Natural killer cell treated with Interleukin-12 subunit alpha and Interleukin-12 subunit beta and Interleukin-15 and Interleukin-18, amount 100 ng/mL, for 72 hours (primary cell): ENCODE data around the gene SCNN1B. TPM values are rescaled to one million over a fixed set of nuclear protein-coding genes. Genes with fewer than 3 reads are reported as not detected.

Experiments
- ATAC-seq, 2 donors: fragments of 150-1000 bp; cut with Tn5 transposase in 1 of 2; sonication (Bioruptor Pico), chemical (Tn5 transposase) in 1 of 2; 2 replicates each; pipeline ENCODE4 v1.10.0; 2021
- DNase-seq: peaks from one replicate; pipeline ENCODE4 v3.0.0; 2022; ENCODE audit warnings: low spot score
- H3K27ac Mint-ChIP-seq, 2 donors: 1 replicate in 1 of 2; 2 replicates in 1 of 2; pipeline ENCODE4 v1.8.0; 2022; ENCODE audit warnings: mixed read lengths in 2 of 2, mild to moderate bottlenecking in 1 of 2, moderate library complexity in 1 of 2
- H3K27me3 Mint-ChIP-seq, 2 donors: 1 replicate in 1 of 2; 2 replicates in 1 of 2; pipeline ENCODE4 v1.8.0; 2022; ENCODE audit warnings: mixed read lengths in 2 of 2
- H3K36me3 Mint-ChIP-seq: one replicate; pipeline ENCODE4 v1.8.0; 2022; ENCODE audit warnings: mixed read lengths
- H3K4me1 Mint-ChIP-seq, 2 donors: 1 replicate in 1 of 2; 2 replicates in 1 of 2; pipeline ENCODE4 v1.8.0; 2022; ENCODE audit warnings: low read depth in 2 of 2, mixed read lengths in 2 of 2, mild to moderate bottlenecking in 1 of 2
- H3K4me3 Mint-ChIP-seq: one replicate; pipeline ENCODE4 v1.8.0; 2022; ENCODE audit warnings: mixed read lengths
- H3K9me3 Mint-ChIP-seq: 2 replicates; pipeline ENCODE4 v1.8.0; 2022; ENCODE audit warnings: mixed read lengths
- total RNA-seq, 2 donors: library from RNA; stranded (reverse); gene quantifications; one replicate each; pipeline ENCODE4 v1.2.3, GENCODE V29; 2022

Gene SCNN1B
- total RNA-seq, 2 donors from 2014 or later = not detected

DNA sequence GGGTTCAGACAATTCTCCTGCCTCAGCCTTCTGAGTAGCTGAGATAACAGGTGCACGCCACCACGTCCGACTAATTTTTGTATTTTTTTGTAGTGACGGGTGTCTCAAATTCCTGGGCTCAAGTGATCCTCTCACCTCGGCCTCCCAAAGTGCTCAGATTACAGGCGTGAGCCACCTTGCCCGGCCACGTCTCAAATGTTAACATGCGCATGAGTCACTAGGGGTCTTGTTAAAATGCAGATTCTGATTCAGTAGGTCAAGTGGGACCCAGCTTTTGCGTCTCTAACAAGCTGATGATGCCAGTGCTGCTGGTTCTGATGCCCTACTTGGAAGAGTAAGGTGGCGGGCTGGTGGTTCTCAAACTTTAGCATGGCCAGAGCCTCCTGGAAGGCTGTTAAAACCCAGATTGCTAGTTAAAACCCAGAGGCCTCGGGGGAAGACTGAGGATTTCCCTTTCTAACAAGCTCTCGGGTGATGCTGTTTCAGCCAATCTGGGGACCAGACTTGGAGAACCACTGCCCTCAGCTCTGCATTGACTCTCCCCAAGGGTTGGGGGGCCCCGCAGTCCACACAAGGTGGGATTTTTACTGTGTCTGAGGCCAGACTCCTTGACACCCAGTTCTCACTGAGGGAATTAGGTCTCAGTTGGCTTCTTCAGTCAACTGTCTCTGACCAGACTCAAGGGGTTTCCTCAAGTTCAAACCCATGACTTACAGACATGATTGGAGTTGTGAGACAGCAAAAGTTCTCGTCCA is 17.9 kb downstream of the SCNN1B start:
- Mint-ChIP-seq H3K27me3 (peaks cover 5% of the 10 kb centered on the region in 2 donors), H3K4me1 (no peaks in the 10 kb centered on the region)
- DNase-seq = no peak

DNA sequence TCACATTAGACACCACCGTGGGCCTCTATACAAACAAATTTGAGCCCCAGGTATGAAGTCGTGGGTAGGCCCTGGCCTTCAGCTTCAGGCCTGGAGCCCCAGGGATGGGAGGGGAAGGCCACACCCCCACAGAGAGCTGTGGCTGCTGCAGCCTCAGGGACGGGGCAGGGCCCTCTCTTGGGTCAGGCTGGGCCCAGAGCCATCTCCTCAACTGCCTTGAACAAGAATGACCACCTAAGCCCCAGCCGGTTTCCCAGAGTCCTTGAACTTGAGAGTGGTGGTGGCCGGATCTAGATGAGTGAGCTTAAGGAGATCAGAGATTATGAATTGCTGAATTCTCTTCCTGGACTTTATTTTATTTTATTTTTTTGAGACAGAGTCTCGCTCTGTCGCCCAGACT is 18.6 kb downstream of the SCNN1B start:
- no peak overlapping the region for H3K27ac Mint-ChIP-seq

More for the DNA sequence above, 17.9 kb downstream of the SCNN1B start:
- Mint-ChIP-seq H3K9me3 (no peaks in the 10 kb centered on the region), H3K36me3 (no peaks in the 10 kb centered on the region), H3K4me3 (no peak overlapping the region), H3K27ac (no peak overlapping the region)
- ATAC-seq = no peak

DNA sequence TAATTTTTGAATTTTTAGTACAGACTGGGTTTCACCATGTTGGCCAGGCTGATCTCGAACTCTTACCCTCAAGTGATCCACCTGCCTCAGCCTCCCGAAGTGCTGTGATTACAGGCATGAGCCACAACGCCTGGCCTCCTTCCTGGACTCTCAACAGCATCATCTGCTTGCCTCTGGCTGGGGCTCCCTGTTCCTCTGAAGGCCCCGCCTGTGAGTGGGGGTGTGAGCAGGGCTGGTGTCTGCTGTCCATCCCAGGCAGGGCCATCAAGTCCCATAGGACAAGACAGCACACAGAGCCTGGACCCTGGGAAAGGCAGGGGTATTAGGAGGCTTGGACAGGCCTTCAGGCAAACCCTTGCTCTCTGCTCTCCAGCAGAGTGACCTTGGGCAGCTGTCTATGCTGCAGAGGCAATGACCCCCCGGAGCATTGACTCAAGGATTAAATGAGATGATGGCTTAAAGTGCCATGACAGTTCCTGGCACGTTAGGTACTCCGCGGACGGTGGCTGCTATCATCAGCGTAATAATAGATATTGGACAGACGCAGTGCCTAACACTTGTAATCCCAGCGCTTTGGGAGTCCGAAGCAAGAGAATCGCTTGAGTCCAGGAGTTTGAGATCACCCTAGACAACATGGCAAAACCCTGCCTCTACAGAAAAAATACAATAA is 19.2 kb downstream of the SCNN1B start:
- no peak for DNase-seq
- Mint-ChIP-seq H3K27ac (no peak overlapping the region), H3K36me3 (no peaks in the 10 kb centered on the region), H3K9me3 (no peaks in the 10 kb centered on the region), H3K4me1 (no peaks in the 10 kb centered on the region), H3K4me3 (no peak overlapping the region), H3K27me3 (peaks cover 7 to 11% of the 10 kb centered on the region in 2 donors)
- no peak for ATAC-seq

More for the DNA sequence above, 18.6 kb downstream of the SCNN1B start:
- Mint-ChIP-seq H3K36me3 (no peaks in the 10 kb centered on the region), H3K4me1 (no peaks in the 10 kb centered on the region), H3K4me3 (no peak overlapping the region), H3K27me3 (peaks cover 7 to 11% of the 10 kb centered on the region in 2 donors), H3K9me3 (no peaks in the 10 kb centered on the region)
- no peak for ATAC-seq
- no peak for DNase-seq

DNA sequence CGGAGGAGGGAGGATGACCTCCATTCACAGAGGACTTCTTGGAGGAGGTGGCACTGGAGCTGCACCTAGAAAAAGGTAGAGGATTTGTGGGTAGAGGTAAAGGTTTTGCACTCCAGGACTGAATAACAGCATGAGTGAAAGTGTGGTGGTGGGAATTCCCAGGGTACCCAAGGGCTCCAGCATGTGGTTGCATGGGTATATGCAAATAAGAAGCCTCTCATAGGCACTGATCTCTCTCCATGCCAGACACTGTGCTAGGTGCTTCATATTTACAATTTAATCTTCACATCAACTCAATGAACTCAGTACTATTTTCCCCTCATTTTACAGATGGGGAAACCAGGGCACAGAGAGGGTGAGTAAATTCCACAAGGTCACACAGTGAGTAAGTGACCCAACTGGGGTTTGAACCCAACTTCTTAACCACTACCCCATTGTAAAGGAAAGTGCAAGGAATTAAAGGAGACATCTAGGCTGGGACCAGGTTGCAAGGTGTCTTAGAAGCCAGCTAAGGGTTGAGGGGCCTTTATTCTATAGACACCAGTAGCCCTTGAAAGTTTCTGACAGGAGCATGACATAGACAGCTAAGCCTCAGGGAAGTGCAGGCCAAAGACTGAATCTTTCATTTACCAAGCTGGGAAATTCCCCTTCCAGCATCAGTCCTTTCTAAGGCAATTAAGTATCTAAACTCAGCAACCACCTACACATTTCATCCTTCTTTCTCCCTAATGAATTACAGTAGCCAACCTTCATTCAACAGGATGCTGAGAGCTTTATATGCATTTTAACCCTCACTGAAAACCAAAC is 21.3 kb downstream of the SCNN1B start:
- ATAC-seq (no peak), DNase-seq (no peak)
- Mint-ChIP-seq H3K9me3 (no peaks in the 10 kb centered on the region), H3K36me3 (no peaks in the 10 kb centered on the region), H3K27me3 (peaks cover 7 to 11% of the 10 kb centered on the region in 2 donors), H3K4me3 (no peak overlapping the region), H3K4me1 (no peaks in the 10 kb centered on the region), H3K27ac (no peak overlapping the region)

DNA sequence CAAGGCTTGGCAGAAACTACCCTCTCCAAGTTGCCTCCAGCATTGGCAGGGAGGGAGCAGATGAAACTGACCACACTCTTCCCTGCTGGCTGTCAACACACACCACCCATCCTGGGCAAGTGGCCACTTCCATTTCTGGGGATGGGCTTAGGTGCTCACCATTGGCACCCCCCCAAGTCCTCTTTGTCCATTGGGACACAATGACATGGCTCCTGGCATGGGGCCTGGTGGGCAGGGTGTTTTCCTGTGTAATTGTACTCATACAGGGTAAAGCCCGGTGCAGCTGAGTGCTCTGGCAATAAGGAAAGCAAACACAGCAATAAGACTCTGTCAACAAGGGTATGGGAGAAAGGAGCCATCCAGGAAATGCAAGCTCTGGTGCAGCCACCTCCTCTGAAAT is 22.6 kb downstream of the SCNN1B start:
- ATAC-seq (no peak), DNase-seq (no peak)
- Mint-ChIP-seq H3K27ac (no peak overlapping the region), H3K4me3 (no peak overlapping the region), H3K4me1 (no peaks in the 10 kb centered on the region), H3K9me3 (no peaks in the 10 kb centered on the region), H3K27me3 (peaks cover 7 to 11% of the 10 kb centered on the region in 2 donors), H3K36me3 (no peaks in the 10 kb centered on the region)

DNA sequence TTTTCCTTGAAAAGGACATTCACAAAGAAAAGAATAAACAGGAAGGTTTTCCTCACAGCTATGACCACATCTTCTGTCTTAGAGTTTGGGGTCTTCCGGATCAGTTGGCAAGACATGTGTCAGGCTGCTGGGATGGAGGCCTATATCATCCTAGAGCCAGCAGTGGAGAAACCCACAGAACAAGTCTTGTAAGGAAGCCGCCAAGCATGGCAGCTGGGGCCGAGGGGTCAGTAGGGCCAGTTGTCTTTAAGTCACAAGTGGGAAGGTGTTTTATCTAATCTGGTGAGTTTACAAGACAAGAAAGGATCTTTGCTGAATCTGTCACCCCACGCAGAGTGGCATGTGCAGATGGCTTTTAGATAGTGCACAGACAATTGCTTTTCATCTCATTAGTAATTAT is 25.7 kb downstream of the SCNN1B start:
- no peaks in the 10 kb centered on the region for H3K9me3 Mint-ChIP-seq

DNA sequence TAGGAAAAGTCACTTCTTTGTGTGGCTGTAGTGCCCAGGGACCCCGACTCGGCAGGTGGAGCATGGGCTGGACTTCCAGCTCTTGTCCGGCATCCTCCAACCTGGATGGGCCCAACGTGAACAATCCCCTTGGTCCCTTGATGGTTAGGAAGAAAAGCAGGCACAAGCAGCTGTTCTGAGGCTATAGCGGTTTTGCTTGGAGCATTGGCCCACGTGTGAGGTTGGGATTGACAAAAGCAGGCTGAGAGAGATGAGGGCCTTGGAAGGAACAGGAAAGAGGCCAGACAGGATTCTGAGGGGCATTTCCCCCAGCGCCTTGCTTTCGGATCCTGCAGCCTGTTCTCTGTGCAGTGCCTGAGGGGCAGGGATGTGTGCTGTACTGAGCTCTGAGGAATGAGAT is 28.1 kb downstream of the SCNN1B start:
- Mint-ChIP-seq H3K4me1 (no peaks in the 10 kb centered on the region), H3K27me3 (peaks cover 5% of the 10 kb centered on the region in 2 donors), H3K9me3 (no peaks in the 10 kb centered on the region), H3K36me3 (no peaks in the 10 kb centered on the region), H3K4me3 (no peak overlapping the region), H3K27ac (no peak overlapping the region)
- DNase-seq = no peak
- ATAC-seq = no peak

More for the DNA sequence above, 25.7 kb downstream of the SCNN1B start:
- DNase-seq (no peak), ATAC-seq (no peak)
- Mint-ChIP-seq H3K4me3 (no peak overlapping the region), H3K27me3 (peaks cover 5 to 11% of the 10 kb centered on the region in 2 donors), H3K4me1 (no peaks in the 10 kb centered on the region), H3K36me3 (no peaks in the 10 kb centered on the region), H3K27ac (no peak overlapping the region)

DNA sequence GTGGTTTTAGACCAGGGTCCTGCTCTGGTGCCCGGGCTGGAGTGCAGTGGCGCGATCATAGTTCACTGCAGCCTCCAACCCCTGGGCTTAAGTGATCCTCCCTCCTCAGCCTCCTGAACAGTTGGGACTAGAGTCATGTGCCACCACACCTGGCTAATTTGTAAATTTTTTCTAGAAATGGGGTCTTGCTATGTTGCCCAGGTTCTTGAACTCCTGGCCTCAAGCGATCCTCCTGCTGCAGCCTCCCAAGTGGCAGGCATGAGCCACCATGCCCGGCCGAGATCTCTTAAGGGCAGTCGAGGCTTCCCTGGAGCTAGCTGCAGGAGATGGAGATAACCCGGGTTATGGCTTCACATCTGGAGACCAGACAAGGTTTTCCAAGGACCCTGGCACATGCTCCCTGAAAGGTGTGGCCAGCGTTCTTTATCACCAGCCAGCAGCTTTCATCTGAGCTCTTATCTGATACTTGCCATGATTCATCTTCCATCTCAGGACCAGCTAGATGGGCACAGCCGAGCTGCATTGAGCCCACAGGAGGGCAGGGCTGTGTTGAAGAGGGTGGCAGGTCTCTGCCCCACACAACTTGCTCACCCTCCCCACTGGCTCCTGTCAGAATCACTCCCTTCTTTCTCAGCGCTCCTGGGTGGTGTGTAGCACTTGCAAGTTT is 28.6 kb downstream of the SCNN1B start:
- H3K27ac Mint-ChIP-seq = no peak overlapping the region

DNA sequence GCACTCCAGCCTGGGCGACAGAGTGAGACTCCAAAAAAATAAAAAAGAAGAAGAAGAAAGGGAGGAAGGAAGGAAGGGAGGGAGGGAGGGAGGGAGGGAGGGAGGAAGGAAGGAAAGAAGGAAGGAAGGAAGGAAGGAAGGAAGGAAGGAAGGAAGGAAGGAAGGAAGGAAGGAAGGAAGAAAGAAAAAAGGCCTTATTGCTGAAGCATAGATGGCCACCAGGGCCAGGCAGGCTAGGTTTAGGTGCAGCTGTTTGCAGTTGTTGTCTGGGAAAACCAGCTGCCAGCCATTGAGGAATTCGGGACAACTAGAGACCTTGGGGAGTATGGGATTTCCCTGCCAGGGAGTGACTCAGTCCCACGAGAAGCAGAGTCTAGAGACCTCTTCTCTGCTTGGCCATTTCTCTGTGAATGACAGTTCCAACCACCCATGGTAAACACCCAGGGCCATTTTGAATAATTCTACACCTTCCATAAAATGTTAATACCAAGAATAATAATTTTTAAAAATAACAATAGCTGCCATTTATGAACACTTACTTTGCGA is 31.0 kb downstream of the SCNN1B start:
- Mint-ChIP-seq H3K4me1 (no peaks in the 10 kb centered on the region), H3K27me3 (peaks cover 0 to 8% of the 10 kb centered on the region in 2 donors), H3K27ac (no peak overlapping the region), H3K4me3 (no peak overlapping the region), H3K9me3 (no peaks in the 10 kb centered on the region), H3K36me3 (no peaks in the 10 kb centered on the region)
- DNase-seq (no peak), ATAC-seq (no peak)

More for the DNA sequence above, 28.6 kb downstream of the SCNN1B start:
- Mint-ChIP-seq H3K4me1 (no peaks in the 10 kb centered on the region), H3K9me3 (no peaks in the 10 kb centered on the region), H3K4me3 (no peak overlapping the region), H3K27me3 (peaks cover 0 to 4% of the 10 kb centered on the region in 2 donors), H3K36me3 (no peaks in the 10 kb centered on the region)
- ATAC-seq (no peak), DNase-seq (no peak)

DNA sequence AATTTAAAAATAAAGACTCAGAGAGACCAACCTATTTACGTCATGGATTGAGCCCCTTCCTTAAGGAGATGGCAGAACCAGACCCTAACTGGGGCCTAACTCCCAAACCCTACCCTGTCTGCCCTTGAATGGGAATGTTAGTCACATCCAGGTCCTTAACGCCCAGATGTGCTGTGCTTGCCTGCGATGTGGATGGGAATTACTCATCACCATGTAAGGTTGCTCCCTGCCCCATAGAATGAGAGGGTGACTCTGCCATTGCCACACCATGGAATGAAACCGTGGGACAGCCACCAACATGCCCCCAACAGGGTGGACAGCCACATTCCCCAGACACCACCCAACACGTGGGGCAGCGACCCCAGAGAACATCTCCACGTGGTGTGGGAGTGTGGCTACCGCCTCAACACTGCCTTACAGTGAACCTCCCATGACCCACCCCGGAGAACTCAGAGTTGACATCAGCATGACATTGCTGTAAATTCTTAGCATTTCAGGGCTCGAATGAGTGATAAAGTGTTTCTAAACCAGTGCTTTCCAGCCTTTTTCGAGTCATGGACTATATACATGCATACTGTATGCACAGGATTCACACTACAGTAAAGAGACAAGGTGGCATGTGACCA is 31.8 kb downstream of the SCNN1B start:
- Mint-ChIP-seq H3K27me3 (peaks cover 0 to 11% of the 10 kb centered on the region in 2 donors), H3K4me3 (no peak overlapping the region), H3K27ac (no peak overlapping the region), H3K9me3 (no peaks in the 10 kb centered on the region), H3K4me1 (no peaks in the 10 kb centered on the region), H3K36me3 (no peaks in the 10 kb centered on the region)
- ATAC-seq (no peak), DNase-seq (no peak)

DNA sequence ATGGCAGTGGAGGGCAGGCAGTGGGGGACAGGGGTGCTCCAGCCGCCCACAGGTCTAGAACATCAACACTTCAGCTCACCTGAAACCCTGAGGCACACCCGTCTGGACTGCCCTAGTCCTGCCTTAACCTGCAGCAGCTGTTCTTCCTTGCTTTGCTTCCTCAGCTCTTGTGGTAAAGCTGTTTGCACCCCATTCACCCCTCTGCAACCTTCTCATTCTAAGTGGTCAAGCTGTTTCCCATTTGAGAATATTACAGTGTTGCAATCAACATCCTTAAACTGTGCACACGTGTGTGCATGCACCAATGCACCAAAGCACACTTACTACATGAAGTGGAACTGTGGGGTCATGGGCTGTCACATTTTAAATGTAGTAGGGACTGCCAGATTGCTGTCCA is 32.4 kb downstream of the SCNN1B start:
- no peak overlapping the region for H3K27ac Mint-ChIP-seq
- H3K27me3 Mint-ChIP-seq = peaks cover 0 to 11% of the 10 kb centered on the region in 2 donors
- DNase-seq = no peak
- no peaks in the 10 kb centered on the region for H3K9me3 Mint-ChIP-seq
- no peaks in the 10 kb centered on the region for H3K4me1 Mint-ChIP-seq
- H3K4me3 Mint-ChIP-seq = no peak overlapping the region
- no peak for ATAC-seq
- H3K36me3 Mint-ChIP-seq = no peaks in the 10 kb centered on the region

DNA sequence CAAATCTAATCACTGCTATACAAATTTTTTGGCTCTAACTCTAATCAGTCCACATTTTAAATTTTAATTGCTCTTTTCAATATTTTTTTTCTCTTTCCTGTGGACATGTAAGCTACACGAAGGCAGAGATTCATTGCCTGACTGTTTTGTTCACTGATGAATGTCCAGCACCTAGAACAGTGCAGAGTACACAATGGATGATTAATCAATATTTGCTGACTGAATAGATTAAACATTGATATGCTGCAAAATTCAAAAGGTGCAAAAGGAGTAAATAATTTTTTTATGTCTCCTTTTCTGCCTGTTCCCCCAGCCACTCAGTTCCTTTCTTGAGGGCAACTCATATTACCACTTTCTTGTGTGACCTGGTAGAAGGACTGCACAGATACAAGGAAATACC is 32.8 kb downstream of the SCNN1B start:
- no peaks in the 10 kb centered on the region for H3K36me3 Mint-ChIP-seq
- DNase-seq = no peak
- H3K27me3 Mint-ChIP-seq = peaks cover 0 to 11% of the 10 kb centered on the region in 2 donors
- H3K4me1 Mint-ChIP-seq = no peaks in the 10 kb centered on the region
- no peak overlapping the region for H3K27ac Mint-ChIP-seq
- H3K9me3 Mint-ChIP-seq = no peaks in the 10 kb centered on the region
- H3K4me3 Mint-ChIP-seq = no peak overlapping the region
- no peak for ATAC-seq
